Ovary (tissue), 3 donors: ENCODE data around the gene LANCL2.

Experiments used
- CTCF ChIP-seq, 3 donors: fragments of 450-650 bp in 2 of 3; fragments of 200-600 bp in 1 of 3; IDR thresholded peaks; one replicate each; pipeline versions ENCODE4 v1.5.1 to v1.8.0; 2016 to 2022; ENCODE audit warnings: antibody characterized with exemption in 3 of 3, mild to moderate bottlenecking in 1 of 3
- POLR2A ChIP-seq: fragments of 450-650 bp; IDR thresholded peaks from one replicate; pipeline ENCODE4 v1.6.1; 2017; ENCODE audit warnings: antibody characterized with exemption, mild to moderate bottlenecking, moderate library complexity
- donor health status: DM: no; HTN: no; CAD: no.

DNA sequence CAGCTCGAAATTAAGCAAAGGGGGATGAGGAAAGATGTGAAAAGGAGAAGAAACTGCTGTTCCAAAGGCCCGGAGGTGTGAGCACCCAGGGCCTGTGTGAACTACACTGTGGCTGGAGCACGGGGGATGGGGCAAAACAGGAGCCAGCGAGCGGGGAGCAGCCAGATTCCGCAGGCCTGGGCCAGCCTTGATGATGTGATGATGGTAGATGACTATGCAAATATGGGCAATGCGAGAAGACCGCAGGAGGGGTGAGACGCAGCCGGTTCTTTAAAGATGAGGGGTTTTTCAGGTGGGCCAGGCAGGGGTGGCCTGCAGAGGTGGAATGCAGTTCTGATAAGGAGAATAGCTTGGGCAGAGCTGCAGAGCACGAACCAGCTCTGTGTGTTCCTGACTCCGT is 61.5 kb downstream of the LANCL2 start:
- TF ChIP-seq CTCF (IDR thresholded peaks at IDR 0.05): no peak
- no peak for TF ChIP-seq POLR2A
